Chondrocyte (in vitro differentiated cells): Measurements from ENCODE around the gene SMARCD1. TPM values are rescaled to one million over a fixed set of nuclear protein-coding genes. Genes with fewer than 3 reads are reported as not detected.

ENCODE experiments used
- DNase-seq: peaks from one replicate; pipeline ENCODE4 v3.0.0; 2021; ENCODE audit warnings: mixed read lengths, low spot score
- H3K27ac Mint-ChIP-seq: one replicate; pipeline ENCODE4 v1.8.0; 2021; ENCODE audit warnings: mild to moderate bottlenecking, moderate library complexity, mixed read lengths; ENCODE audit not compliant: unreplicated experiment
- H3K27me3 Mint-ChIP-seq: 2 replicates; pipeline ENCODE4 v1.8.0; 2021; ENCODE audit warnings: low read depth, mixed read lengths
- H3K36me3 Mint-ChIP-seq: 2 replicates; pipeline ENCODE4 v1.8.0; 2021; ENCODE audit warnings: low read depth, mixed read lengths
- H3K4me1 Mint-ChIP-seq: 2 replicates; pipeline ENCODE4 v1.8.0; 2021; ENCODE audit warnings: low read depth, mild to moderate bottlenecking, mixed read lengths
- H3K4me3 Mint-ChIP-seq: one replicate; pipeline ENCODE4 v1.8.0; 2021; ENCODE audit warnings: mild to moderate bottlenecking, moderate library complexity, mixed read lengths; ENCODE audit not compliant: unreplicated experiment
- H3K9me3 Mint-ChIP-seq: 2 replicates; pipeline ENCODE4 v1.8.0; 2021; ENCODE audit warnings: low read depth, mixed read lengths
- total RNA-seq: library from RNA; stranded (reverse); gene quantifications from 3 replicates; pipeline ENCODE4 v1.2.1, GENCODE V29; 2021
- TF ChIP-seq, protein P1 (sequence below): fragments of 200-600 bp; sonication (generic); IDR thresholded peaks from 2 replicates; pipeline ENCODE4 v1.5.0; 2021; ENCODE audit warnings: antibody characterized with exemption, mild to moderate bottlenecking, moderate library complexity

The SMARCD1 gene
- total RNA-seq, 1 donor from 2014 or later, result 55.7 TPM

DNA sequence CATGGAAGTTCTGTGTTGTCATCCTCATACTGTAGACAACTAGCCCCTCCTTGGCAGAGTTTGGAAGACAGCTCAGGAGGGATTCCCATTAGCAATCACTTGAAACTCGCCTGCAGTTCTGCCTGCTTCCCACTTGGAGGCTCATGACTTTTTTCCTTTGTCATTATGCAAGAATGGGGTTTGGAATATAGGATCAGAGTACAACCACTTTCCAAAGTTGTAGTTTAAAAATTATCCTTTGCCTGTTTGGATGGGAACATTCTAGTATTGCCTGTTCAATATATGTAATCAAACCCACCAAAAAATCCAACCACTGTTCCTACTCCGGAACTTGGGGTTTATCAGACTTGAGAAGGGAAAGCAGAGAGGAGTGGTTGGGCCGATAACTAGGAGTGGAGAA lies 16.5 kb downstream of the SMARCD1 start:
- H3K9me3 Mint-ChIP-seq, result no peaks in the 10 kb centered on the region
- no peak for DNase-seq
- H3K27ac Mint-ChIP-seq, result peak overlapping the region; percentile 57
- TF ChIP-seq, protein P1, sequence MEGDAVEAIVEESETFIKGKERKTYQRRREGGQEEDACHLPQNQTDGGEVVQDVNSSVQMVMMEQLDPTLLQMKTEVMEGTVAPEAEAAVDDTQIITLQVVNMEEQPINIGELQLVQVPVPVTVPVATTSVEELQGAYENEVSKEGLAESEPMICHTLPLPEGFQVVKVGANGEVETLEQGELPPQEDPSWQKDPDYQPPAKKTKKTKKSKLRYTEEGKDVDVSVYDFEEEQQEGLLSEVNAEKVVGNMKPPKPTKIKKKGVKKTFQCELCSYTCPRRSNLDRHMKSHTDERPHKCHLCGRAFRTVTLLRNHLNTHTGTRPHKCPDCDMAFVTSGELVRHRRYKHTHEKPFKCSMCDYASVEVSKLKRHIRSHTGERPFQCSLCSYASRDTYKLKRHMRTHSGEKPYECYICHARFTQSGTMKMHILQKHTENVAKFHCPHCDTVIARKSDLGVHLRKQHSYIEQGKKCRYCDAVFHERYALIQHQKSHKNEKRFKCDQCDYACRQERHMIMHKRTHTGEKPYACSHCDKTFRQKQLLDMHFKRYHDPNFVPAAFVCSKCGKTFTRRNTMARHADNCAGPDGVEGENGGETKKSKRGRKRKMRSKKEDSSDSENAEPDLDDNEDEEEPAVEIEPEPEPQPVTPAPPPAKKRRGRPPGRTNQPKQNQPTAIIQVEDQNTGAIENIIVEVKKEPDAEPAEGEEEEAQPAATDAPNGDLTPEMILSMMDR, result peak; percentile 74
- H3K4me1 Mint-ChIP-seq, result peaks cover 11% of the 10 kb centered on the region
- peaks cover 25% of the 10 kb centered on the region for H3K36me3 Mint-ChIP-seq
- H3K4me3 Mint-ChIP-seq, result no peak overlapping the region
- H3K27me3 Mint-ChIP-seq, result no peaks in the 10 kb centered on the region

DNA sequence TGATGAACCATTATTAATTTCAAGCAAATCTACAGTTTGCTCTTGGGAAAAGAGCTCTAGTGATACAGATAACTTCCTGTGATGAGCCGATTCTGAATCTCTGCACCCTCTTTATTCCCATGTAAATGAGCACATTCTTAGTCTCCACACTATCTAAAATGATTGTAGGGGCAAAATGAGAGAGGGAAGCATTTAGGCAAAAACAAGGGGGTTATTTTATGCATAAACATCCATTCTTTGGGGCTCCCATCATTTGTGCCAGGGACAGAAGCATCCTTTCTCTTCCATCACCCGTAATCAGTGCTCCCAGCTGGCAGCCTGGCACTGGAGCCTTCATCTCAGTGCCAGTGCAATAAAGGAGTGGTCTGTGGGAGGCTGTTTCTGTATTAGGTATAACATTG lies 17.0 kb downstream of the SMARCD1 start:
- Mint-ChIP-seq H3K4me1 (peaks cover 11% of the 10 kb centered on the region), H3K4me3 (no peak overlapping the region), H3K27ac (no peak overlapping the region), H3K27me3 (no peaks in the 10 kb centered on the region), H3K9me3 (no peaks in the 10 kb centered on the region), H3K36me3 (peaks cover 21% of the 10 kb centered on the region)
- TF ChIP-seq, protein P1, result no peak
- DNase-seq, result no peak

DNA sequence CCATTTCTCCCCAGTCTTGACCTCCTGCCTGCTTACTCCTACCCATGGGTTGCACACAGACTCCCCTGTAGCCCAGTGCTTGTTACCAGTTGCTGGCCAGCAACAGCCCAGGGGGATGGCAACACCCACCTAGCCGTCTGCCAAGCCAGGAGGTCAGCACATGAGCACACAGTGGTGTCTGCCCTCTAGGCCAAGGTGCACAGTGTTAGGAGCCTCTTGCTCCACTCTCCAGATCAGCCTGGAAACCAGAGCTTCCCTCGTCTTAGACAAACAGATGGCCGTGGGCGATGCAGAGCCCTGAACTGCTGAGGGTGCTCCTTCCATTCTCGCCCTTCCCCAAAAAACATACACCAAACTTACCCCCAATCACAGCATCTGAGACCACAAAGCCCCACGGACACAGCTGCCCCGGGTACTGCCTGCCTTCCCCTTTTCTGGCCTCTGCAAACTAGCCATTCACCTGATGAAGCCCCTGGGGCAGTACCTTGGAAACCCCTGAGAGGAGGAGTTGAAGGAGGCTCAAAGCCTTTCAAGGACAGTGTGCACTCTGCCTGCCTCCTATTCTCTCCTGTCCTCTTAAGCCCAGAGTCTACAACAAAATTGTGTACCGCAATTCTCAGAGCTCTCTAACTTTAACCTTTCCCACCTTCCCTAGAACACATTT lies 17.6 kb downstream of the SMARCD1 start:
- Mint-ChIP-seq H3K27me3 (no peaks in the 10 kb centered on the region), H3K4me3 (no peak overlapping the region), H3K4me1 (peaks cover 11% of the 10 kb centered on the region), H3K9me3 (no peaks in the 10 kb centered on the region), H3K36me3 (peaks cover 18% of the 10 kb centered on the region), H3K27ac (no peak overlapping the region)
- DNase-seq, result no peak
- TF ChIP-seq, protein P1, result no peak

DNA sequence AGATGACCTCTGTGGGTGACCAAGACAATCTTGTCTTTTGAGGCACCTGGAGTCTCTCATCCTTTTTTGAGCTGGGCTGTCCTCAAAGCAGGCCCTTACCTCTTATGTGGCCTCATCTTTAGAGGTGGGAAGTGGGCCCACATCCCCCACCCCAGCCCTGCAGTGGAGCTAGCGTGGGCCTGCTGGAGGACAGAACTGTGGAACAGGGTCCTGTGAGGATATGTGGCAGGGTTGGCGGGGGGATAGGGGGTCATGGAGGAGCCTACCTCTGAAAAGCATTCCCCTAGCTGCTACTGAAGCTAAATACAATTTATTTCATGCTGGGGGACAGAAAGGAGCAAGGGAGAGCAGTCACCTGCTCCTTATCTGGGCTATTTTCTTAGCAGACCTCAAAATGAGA lies 18.2 kb downstream of the SMARCD1 start:
- Mint-ChIP-seq H3K4me3 (no peak overlapping the region), H3K36me3 (peaks cover 12% of the 10 kb centered on the region), H3K27ac (no peak overlapping the region), H3K9me3 (no peaks in the 10 kb centered on the region), H3K4me1 (peaks cover 11% of the 10 kb centered on the region), H3K27me3 (no peaks in the 10 kb centered on the region)
- TF ChIP-seq, protein P1, result no peak
- no peak for DNase-seq

DNA sequence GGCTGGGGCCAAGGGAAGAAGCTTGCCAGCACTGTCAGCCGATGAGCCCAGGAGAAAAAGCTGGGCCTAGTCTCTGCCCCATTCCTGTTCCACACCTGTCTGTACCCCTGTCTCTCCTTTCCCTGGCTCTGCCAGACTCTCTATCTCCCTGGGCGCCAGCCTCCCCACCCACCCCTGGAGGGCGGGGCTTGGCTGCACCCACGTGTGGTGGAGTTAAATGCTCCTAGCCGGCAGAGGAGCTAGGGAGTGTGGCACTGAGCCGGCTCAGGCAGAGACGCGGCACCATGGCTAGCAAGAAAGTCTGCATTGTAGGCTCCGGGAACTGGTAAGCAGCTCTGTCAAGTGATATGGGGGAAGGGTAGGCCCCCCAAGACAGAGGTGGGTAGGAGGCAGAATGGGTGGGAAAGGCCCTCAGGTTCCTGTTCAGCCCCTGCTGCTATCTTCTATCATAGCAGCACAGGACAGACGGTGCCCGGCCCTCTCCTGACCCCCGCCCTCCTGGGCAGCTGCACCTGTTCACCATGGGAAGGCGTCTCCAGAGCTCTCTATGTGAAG lies 18.7 kb downstream of the SMARCD1 start, which contains the start of gene GPD1:
Gene GPD1, plus strand, starts transcription at position 242 of the 555 bp plus-strand sequence. Its CDS starts 43 bp downstream, at position 285.
- Mint-ChIP-seq H3K27me3 (no peaks in the 10 kb centered on the region), H3K27ac (no peak within 1 kb of the TSS), H3K36me3 (peaks cover 11% of the 10 kb centered on the region), H3K4me3 (no peak within 1 kb of the TSS), H3K9me3 (no peaks in the 10 kb centered on the region), H3K4me1 (peaks cover 11% of the 10 kb centered on the region)
- DNase-seq, result no peak
- TF ChIP-seq, protein P1, result no peak
